Measurements from ENCODE around the gene CAMK2G. TPM values are rescaled to one million over a fixed set of nuclear protein-coding genes. Genes with fewer than 3 reads are reported as not detected.

The CAMK2G gene
- polyA plus RNA-seq, 1 of the 3 experiments (the other 2 are of a cell fraction): 41.4 TPM

DNA sequence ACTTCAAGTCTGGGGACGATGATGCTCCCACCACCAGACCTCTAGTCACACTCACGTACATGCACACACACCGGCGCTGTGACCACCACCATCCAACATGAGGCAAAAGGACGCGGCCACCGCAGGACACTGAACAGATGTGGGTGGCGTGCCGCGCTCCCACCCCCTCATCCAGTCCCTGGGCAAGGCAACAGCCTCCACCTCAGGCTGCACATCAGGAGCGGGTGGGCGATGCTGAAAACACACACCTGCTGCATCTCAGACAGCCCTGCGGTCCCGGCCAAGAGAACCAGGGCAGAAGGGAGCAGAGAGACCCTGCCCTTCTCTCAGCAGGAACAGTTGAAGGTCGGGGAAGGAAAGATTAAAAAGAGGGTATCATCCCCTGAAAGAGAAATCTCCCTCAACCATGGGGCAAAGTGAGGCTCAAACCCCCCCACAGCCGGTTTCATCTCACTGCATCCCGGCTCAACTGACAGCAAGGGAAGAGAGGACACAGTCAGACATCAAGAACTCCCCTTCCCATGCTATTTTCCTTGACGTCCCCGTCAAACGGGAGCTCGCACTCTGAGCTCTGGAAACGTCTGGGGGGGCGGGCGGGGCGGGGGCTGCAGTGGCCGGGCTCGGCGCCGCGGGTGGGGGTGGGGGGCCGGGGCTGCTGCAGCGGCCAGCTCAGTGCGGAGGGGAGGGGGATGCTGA lies 1.1 kb downstream of the CAMK2G start:
- peak overlapping the region; percentile 51 to 66 for H3K4me3 ChIP-seq (ENCODE audit: low read depth in 2 of 2, low read length in 1 of 2)

DNA sequence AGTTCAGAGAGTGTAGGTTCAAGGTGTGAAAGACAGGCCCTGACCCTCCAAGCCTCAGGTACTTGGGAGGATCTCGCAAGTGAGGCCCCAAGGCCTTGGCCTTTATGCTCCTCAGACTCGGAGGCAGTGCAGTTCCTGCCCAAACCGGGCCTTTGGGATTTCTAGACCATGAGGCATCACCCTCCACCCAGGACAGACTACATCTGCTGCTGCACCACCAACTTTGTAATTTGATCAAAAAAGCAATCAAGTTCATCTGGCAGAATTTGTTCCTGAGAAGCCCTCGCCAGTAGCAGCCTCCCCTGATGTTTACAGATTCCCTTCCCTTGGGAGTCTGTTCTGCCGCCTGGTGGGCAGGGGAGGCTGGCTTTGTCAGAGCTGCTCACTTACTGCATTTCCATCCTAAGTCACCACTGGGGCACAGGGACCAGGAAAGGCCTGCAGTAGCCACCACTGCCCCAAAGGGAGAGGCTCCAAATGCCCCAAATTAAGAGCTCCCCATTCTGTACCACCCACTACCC lies 2.1 kb downstream of the CAMK2G start:
- Histone ChIP-seq H3K4me3 (ENCODE audit: low read depth in 2 of 2, low read length in 1 of 2) (peak overlapping the region in 1 of 2 experiments; percentile 51; a peak in 1 of 4 replicates), H3K4me1 (ENCODE audit: control insufficient read depth in 1 of 2, insufficient read depth in 2 of 2, low read depth in 1 of 2, low read length in 1 of 2) (peaks cover 15 to 26% of the 10 kb centered on the region in 2 experiments; a peak in 3 of 4 replicates), H3K27me3 (ENCODE audit: insufficient read depth) (no peaks in the 10 kb centered on the region), H2AFZ (ENCODE audit: low read depth) (no peak overlapping the region), H3K79me2 (ENCODE audit: insufficient read depth) (peaks cover 47% of the 10 kb centered on the region), H3K9ac (no peak overlapping the region), H3K4me2 (peak overlapping the region; percentile 81; the same call in 1 of the 2 replicates), H3K27ac (ENCODE audit: low read depth in 2 of 2, low read length in 1 of 2) (peak overlapping the region in 1 of 2 experiments; percentile 34; a peak in 1 of 4 replicates), H4K20me1 (ENCODE audit: insufficient read depth) (peaks cover 36% of the 10 kb centered on the region), H3F3A (replicated peaks; ENCODE audit: insufficient read depth) (peaks cover 14% of the 10 kb centered on the region), H3K9me2 (no peaks in the 10 kb centered on the region), H3K9me3 (no peaks in the 10 kb centered on the region), H3K36me3 (replicated peaks in 1 of 2; ENCODE audit: control insufficient read depth in 1 of 2, insufficient read depth in 2 of 2, low read length in 1 of 2) (peaks cover 9 to 47% of the 10 kb centered on the region in 2 experiments)
- POLR2A ChIA-PET: no interaction called here
- 100% methylated on average over 1 of the region's 5 CpGs for WGBS (ENCODE audit: low lambda C conversion rate)
- CTCF ChIA-PET: interaction anchor here (1.4 to 37.3 kb wide), 2 partner anchors 10 to 28 kb away, joined by 6 to 753 read pairs; no protein-coding TSS in a partner anchor
- DNase-seq: peak; percentile 59
- TF ChIP-seq CHD2 (IDR thresholded peaks at IDR 0.05; ENCODE audit: low read length, partially characterized antibody): no peak
- TF ChIP-seq, protein P1, sequence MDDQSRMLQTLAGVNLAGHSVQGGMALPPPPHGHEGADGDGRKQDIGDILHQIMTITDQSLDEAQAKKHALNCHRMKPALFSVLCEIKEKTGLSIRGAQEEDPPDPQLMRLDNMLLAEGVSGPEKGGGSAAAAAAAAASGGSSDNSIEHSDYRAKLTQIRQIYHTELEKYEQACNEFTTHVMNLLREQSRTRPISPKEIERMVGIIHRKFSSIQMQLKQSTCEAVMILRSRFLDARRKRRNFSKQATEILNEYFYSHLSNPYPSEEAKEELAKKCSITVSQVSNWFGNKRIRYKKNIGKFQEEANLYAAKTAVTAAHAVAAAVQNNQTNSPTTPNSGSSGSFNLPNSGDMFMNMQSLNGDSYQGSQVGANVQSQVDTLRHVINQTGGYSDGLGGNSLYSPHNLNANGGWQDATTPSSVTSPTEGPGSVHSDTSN (IDR thresholded peaks at IDR 0.05): no peak
- TF ChIP-seq EZH2phosphoT487 (IDR thresholded peaks at IDR 0.05; ENCODE audit: borderline replicate concordance, low read depth): no peak
- TF ChIP-seq RCOR1 (IDR thresholded peaks at IDR 0.05; ENCODE audit: low read length): no peak
- TF ChIP-seq POLR2AphosphoS5 (IDR thresholded peaks at IDR 0.05; ENCODE audit: low read depth, low read length): no peak
- TF ChIP-seq, protein P2, sequence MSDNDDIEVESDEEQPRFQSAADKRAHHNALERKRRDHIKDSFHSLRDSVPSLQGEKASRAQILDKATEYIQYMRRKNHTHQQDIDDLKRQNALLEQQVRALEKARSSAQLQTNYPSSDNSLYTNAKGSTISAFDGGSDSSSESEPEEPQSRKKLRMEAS (IDR thresholded peaks at IDR 0.05; ENCODE audit: low read depth): no peak
- TF ChIP-seq ELF1 (IDR thresholded peaks at IDR 0.05): no peak
- TF ChIP-seq FOSL2 (IDR thresholded peaks at IDR 0.05; ENCODE audit: borderline replicate concordance, low read depth): no peak
- no peak for TF ChIP-seq RFX5 (IDR thresholded peaks at IDR 0.05; ENCODE audit: low read length)
- TF ChIP-seq SMC3 (IDR thresholded peaks at IDR 0.05; ENCODE audit: low read depth, low read length): peak; percentile 29; the same call in 1 of the 2 replicates
- TF ChIP-seq, protein P3, sequence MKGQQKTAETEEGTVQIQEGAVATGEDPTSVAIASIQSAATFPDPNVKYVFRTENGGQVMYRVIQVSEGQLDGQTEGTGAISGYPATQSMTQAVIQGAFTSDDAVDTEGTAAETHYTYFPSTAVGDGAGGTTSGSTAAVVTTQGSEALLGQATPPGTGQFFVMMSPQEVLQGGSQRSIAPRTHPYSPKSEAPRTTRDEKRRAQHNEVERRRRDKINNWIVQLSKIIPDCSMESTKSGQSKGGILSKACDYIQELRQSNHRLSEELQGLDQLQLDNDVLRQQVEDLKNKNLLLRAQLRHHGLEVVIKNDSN (IDR thresholded peaks at IDR 0.05; ENCODE audit: borderline replicate concordance, low read depth): no peak
- no peak for TF ChIP-seq GABPA (IDR thresholded peaks at IDR 0.05; ENCODE audit: low read depth)

More for the DNA sequence above, 1.1 kb downstream of the CAMK2G start:
- DNase-seq: no peak
- Histone ChIP-seq H3K4me1 (ENCODE audit: control insufficient read depth in 1 of 2, insufficient read depth in 2 of 2, low read depth in 1 of 2, low read length in 1 of 2) (peaks cover 15 to 26% of the 10 kb centered on the region in 2 experiments; a peak in 3 of 4 replicates), H3K9me2 (no peaks in the 10 kb centered on the region), H3F3A (replicated peaks; ENCODE audit: insufficient read depth) (peaks cover 22% of the 10 kb centered on the region), H4K20me1 (ENCODE audit: insufficient read depth) (peaks cover 36% of the 10 kb centered on the region), H3K4me2 (peak overlapping the region; percentile 81), H3K36me3 (replicated peaks in 1 of 2; ENCODE audit: control insufficient read depth in 1 of 2, insufficient read depth in 2 of 2, low read length in 1 of 2) (peaks cover 9 to 38% of the 10 kb centered on the region in 2 experiments), H3K79me2 (ENCODE audit: insufficient read depth) (peaks cover 45% of the 10 kb centered on the region), H2AFZ (ENCODE audit: low read depth) (no peak overlapping the region), H3K27ac (ENCODE audit: low read depth in 2 of 2, low read length in 1 of 2) (no peak overlapping the region), H3K27me3 (ENCODE audit: insufficient read depth) (no peaks in the 10 kb centered on the region), H3K9ac (peak overlapping the region; percentile 25; the same call in 1 of the 2 replicates), H3K9me3 (no peaks in the 10 kb centered on the region)
- TF ChIP-seq FOXJ3 (CRISPR knock-in tag; IDR thresholded peaks at IDR 0.05): no peak
- TF ChIP-seq CHD2 (IDR thresholded peaks at IDR 0.05; ENCODE audit: low read length, partially characterized antibody): no peak
- no peak for TF ChIP-seq JUND (IDR thresholded peaks at IDR 0.05)
- TF ChIP-seq ELF1 (IDR thresholded peaks at IDR 0.05): no peak
- no peak for TF ChIP-seq TEAD4 (IDR thresholded peaks at IDR 0.05; ENCODE audit: borderline replicate concordance, insufficient read depth)
- TF ChIP-seq, protein P4, sequence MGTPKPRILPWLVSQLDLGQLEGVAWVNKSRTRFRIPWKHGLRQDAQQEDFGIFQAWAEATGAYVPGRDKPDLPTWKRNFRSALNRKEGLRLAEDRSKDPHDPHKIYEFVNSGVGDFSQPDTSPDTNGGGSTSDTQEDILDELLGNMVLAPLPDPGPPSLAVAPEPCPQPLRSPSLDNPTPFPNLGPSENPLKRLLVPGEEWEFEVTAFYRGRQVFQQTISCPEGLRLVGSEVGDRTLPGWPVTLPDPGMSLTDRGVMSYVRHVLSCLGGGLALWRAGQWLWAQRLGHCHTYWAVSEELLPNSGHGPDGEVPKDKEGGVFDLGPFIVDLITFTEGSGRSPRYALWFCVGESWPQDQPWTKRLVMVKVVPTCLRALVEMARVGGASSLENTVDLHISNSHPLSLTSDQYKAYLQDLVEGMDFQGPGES (IDR thresholded peaks at IDR 0.05; ENCODE audit: low read depth, low read length): no peak
- TF ChIP-seq NFIC (IDR thresholded peaks at IDR 0.05; ENCODE audit: borderline replicate concordance): no peak
- no peak for TF ChIP-seq NRF1 (IDR thresholded peaks at IDR 0.05; ENCODE audit: low read depth, low read length)
- no peak for TF ChIP-seq GABPA (IDR thresholded peaks at IDR 0.05; ENCODE audit: low read depth)
- TF ChIP-seq RAD21 (IDR thresholded peaks at IDR 0.05; ENCODE audit: low read length): no peak
- TF ChIP-seq RCOR1 (IDR thresholded peaks at IDR 0.05; ENCODE audit: low read length): no peak
- no peak for TF ChIP-seq EP300 (IDR thresholded peaks at IDR 0.05; ENCODE audit: borderline replicate concordance in 1 of 2, low read depth in 1 of 2, low read length in 1 of 2)
- TF ChIP-seq, protein P5, sequence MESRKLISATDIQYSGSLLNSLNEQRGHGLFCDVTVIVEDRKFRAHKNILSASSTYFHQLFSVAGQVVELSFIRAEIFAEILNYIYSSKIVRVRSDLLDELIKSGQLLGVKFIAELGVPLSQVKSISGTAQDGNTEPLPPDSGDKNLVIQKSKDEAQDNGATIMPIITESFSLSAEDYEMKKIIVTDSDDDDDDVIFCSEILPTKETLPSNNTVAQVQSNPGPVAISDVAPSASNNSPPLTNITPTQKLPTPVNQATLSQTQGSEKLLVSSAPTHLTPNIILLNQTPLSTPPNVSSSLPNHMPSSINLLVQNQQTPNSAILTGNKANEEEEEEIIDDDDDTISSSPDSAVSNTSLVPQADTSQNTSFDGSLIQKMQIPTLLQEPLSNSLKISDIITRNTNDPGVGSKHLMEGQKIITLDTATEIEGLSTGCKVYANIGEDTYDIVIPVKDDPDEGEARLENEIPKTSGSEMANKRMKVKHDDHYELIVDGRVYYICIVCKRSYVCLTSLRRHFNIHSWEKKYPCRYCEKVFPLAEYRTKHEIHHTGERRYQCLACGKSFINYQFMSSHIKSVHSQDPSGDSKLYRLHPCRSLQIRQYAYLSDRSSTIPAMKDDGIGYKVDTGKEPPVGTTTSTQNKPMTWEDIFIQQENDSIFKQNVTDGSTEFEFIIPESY (IDR thresholded peaks at IDR 0.05; ENCODE audit: borderline replicate concordance, low read depth): no peak
- ChIA-PET POLR2A (interaction anchor here (2.1 kb wide), 1 partner anchor 11 kb away, joined by 5 read pairs; no protein-coding TSS in a partner anchor), CTCF (interaction anchor here (37.3 kb wide), 1 partner anchor 29 kb away, joined by 753 read pairs; no protein-coding TSS in a partner anchor)
- WGBS (ENCODE audit: low lambda C conversion rate): 26% methylated on average over 16 of the region's 33 CpGs
